IPS-NIHi11 (cell line): ENCODE measurements around the gene BABAM1.
A peak's percentile ranks its signal among the peaks of the same experiment; 100 is the strongest.
"Not testable (repeated sequence)": the region's sequence is repeated elsewhere in the genome, so short reads cannot be mapped to it uniquely, and the experiment has no call there.

Experiments
- DNase-seq: peaks from one replicate; pipeline ENCODE4 v3.0.0; 2012; ENCODE audit warnings: mixed read lengths, low spot score

BABAM1 gene

DNA sequence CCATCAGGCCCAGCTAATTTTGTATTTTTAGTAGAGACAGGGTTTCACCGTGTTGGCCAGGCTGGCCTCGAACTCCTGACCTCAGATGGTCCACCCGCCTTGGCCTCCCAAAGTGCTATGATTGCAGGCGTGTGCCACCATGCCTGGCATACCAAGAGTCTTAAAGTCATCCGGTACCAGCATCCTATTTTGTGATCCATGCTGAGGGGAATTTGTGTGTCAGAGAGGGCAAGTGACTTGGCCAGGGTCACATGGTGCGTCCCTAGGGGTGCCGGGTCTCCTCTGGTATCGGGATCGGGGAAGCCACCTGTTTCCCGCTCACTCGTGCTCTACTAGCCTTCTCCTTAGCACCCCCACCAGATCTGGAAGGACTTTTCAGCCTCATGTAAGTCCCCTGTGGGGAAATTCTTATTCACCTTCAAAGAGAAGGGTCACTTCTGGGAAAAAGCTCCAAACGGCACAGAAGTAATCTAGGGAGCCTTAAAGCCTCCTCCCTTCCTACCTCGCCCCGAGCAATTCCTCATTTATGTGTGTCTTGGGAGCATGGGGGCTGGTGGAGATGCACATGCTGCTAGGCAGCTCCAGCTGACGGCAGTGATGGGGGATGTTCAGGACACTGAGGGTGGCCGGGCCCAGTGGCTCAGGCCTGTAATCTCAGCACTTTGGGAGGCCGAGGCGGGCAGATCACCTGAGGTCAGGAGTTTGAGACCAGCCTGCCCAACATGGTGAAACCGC is 8.4 kb downstream of the BABAM1 start:
- no peak for DNase-seq

DNA sequence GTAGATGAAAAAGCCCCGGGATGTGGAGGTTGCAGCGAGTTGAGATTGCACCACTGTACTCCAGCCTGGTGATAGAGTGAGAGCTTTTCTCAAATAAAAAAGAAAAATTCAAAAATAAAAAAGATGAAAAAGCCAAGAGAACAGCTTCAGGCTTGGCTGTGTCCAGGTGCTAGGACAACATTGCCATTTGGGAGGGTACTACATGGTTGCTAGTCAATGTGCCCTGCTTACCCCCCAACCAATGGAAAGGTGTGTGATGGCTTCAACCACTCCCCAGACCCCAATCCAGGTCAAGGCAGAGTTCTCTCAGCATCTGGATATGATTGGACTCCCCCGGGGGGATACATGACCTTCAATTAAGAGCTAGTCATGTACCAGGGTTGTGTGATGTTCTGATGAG is 12.2 kb downstream of the BABAM1 start:
- no peak for DNase-seq

DNA sequence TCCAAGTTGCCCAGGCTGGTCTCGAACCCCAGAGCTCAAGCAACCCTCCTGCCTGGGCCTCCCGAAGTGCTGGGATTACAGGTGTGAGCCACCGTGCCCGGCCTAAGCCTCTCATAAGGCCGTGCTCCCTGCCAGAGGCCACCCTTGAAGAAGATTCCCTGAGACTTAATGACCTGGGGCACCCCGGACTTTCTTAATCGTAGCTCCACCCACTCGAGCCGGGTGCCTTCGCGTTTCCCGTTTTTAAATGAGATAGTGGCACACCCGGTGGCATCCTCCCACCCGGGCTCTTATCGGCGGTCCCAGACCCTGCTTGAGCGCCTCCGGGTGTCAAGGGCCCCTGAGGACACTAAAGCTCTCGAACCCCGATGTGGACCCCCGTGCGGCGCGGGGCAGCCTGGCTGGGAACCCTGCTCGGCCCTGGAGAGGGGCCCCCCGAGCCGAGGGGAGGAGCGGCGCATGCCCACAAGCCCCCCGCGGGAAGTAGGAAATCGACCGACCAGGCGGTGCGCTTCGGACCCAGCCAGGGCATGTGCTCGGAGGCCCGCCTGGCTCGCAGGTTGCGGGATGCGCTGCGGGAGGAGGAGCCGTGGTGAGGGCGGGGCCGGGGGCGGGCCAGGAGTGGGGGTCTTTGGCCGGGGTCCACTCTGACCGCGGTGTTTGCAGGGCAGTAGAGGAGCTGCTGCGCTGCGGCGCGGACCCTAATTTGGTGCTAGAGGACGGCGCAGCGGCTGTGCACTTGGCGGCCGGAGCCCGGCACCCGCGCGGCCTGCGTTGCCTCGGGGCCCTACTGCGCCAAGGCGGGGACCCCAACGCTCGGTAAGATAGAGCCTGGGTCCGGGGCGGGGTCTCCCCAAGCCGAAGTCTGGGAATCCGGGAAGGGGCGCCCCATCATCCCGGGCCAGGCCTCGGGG is 14.4 kb downstream of the BABAM1 start, which contains the start of gene ANKLE1:
TSS of gene ANKLE1 (plus strand) at position 511 of the 914 bp plus-strand sequence. CDS start at position 531, 20 bp downstream.
- peak; percentile 84 for DNase-seq

DNA sequence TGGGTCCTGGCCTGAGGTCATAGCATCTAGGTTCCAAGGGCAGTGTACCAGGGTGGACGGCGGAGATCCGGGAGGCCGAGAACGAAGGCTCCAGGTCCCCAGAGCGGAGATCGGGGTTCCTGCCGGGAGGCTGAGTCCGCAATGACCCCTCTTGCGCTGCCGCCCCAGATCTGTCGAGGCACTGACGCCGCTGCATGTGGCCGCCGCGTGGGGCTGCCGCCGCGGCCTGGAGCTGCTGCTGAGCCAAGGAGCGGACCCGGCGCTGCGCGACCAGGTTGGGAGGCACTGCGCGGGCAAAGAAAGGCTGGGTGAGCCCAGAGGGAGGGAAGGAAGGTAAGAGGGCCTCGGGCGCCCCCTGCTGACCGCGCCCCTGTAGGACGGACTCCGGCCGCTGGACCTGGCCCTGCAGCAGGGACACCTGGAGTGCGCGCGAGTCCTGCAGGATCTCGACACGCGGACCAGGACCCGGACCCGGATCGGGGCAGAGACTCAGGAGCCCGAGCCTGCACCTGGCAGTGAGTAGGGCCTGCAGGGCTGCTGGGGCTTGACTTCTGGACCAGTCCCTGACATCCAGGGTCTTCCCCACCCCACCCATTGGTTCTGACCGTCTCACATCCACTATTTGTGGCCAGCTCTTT is 15.4 kb downstream of the BABAM1 start:
- DNase-seq = peak; percentile 94

DNA sequence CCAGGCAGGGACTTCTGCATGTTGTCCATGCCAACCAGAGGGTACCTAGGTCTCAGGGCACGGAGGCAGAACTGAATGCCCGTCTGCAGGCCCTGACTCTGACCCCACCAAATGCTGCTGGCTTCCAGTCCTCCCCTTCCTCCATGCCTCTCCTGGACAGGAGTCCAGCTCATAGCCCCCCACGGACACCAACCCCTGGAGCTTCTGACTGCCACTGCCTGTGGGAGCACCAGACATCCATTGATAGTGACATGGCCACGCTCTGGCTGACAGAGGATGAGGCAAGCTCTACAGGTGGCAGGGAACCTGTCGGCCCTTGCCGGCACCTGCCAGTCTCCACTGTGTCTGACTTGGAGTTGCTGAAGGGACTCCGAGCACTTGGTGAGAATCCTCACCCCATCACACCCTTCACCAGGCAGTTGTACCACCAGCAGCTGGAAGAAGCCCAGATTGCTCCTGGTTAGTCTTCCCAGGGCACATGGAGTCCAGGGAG is 16.3 kb downstream of the BABAM1 start:
- DNase-seq = no peak

DNA sequence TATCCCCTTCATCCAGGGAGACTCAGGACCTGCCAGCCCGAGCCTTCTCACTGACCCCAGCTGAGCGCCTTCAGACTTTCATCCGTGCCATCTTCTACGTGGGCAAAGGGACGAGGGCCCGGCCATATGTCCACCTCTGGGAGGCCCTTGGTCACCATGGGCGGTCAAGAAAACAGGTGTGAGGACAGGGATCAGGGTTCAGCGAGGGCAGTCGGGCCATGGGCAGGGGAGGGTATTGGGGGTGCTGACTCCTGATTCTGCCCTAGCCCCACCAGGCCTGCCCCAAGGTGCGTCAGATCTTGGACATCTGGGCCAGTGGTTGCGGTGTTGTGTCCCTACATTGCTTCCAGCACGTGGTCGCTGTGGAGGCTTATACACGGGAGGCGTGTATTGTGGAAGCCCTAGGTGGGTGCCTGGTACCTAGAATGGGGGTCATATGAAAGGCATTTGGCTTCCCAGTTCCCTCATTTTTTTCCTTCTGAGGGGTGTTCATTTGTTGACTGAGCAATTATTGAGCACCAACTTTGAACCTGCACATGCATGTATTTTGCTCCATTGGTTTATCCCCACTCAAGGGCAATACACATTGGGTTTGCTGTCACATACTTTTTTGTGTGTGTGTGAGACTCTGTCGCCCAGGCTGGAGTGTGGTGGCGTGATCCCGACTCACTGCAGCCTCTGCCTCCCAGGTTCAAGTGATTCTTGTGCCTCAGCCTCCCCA is 18.3 kb downstream of the BABAM1 start:
- DNase-seq = no peak

DNA sequence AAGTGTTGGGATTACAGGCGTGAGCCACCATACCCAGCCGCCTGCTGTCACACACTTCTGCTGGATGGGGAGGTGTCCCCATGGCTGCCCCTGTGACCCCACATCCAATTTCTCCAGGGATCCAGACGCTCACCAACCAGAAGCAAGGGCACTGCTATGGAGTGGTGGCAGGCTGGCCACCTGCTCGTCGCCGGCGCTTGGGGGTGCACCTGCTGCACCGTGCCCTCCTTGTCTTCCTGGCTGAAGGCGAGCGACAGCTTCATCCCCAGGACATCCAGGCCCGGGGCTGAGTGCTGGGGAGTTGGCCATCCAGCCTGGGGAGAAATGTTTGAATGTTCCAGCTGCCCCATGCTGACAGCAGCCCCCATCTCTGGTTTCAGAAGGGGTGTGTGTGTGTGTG is 19.0 kb downstream of the BABAM1 start:
- no peak for DNase-seq

DNA sequence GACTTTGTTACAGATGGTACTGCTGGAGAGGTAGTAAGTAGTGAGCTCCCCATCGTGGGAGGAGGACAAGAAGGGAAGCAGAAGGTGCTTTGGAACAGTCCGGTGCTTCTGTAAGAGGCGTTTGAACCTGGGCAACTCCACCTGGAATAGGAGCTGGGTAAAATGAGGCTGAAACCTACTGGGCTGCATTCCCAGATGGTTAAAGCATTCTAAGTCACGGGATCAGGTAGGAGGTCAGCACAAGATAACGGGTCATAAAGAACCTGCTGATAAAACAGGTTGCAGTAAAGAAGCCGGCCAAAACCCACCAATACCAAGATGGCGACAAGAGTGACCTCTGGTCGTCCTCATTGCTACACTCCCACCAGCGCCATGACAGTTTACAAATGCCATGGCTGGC is 19.5 kb downstream of the BABAM1 start:
- DNase-seq = no peak

DNA sequence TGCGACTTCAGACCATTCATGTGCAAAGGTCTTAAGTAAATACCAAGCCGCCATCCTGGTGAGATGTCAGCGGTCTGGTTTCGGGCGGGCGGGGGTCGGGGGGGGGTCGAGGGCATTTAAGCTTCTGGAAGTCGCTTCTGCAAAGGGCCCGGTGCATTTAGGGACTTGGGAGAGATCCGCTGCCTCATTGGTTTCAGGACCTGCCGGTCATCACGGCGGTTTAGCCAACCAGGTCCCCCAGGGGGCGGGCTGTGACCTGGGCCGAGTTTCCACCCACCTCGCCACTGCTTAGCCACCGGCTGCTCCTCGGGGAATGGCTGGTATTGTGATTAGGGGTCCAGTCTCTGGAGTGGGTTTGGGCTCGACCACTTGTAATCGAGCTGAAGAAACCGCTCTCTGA is 22.2 kb downstream of the BABAM1 start:
- peak; percentile 91 for DNase-seq

DNA sequence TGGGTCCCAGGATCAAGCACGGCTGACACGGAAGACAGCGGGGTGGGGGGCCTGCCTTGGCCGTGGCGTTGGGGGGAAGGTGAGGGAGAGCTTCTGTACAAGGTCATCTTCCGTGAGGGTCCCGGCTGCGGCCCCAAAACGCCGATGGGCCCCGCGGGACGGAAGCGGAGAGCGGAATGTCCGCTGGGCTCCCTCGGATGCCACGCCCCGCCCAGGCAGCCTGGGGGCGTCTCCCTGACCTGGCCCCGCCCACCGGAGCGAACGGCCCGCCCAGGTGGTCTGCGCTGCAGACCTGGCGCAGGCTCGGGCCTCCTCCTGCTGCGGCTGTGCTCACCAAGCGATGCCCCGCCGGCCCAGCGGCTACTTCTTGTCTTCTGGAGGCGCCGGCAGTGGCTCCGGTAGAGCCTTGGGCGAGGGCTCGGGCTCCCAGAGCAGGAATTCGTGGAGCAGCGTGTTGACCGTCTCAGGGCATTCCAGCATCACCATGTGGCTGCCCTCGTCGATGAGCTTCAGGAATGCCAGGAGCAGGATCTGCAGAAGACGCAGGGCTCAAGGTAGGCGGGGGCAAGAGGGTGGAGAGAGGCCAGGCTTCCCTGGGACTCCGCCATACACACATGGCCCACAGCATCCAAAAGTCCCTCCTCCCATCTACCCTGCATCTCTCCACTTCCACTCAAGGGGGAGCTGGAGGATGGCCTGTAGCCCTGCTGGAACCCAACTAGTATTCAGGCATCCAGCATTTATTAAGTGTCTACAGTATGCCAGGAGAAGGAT is 25.2 kb downstream of the BABAM1 start:
- DNase-seq = peak; percentile 97

DNA sequence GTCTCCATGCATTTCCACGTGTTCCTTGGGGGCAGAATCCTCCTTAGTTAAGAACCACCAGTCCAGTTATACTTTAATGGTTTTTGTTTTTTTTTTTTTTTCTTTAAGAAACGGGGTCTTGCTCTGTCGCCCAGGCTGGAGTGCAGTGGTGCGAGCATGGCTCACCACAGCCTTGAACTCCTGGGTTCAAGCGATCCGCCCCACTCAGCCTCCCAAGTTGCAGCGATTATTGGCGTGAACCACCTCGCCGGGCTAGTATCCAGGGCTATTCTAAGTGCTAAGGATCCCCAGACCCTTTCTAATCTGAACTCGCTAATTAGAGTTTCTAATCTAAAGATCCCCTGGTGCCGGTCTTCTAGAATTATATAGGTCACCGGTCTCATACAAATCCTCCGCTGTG is 26.4 kb downstream of the BABAM1 start:
- DNase-seq = no peak

DNA sequence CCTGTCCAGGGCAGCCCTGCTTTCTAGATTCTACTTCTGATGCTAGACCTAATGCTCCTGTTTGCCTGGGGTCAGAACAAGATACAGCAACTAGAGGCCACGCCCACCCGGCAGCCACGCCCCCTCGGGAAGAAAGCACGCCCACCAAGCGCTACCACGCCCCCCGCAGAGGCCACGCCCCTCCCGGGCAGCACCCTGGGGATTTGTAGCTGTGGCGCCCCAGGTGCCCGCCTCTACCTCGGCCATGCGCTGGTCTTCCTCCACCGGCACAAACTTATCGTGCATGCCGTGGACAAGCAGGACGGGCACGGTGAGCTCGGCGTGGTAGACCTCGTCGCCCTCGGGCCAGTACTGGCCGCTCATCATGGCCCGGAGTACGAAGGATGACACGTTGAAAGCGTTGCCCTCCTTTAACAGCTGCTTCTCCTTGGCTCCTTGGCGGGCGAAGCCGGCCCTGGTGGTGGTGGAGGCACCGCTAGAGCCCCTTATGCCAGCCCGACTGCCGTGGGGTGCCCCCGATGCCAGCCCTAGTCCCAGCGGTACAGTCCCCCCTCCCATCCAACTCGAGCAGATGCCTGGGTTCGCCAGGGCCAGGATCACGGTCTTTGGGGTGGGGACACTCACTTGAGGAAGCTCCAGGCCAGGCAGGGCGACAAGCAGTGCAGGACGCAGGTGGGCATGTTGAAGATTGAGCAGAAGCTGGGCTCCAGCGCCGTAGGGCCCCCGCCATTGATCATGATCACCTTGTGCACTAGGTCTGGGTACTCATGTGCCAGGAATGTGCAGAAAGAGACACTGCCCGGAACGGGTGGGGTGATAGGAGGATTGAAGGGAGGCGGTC is 27.0 kb downstream of the BABAM1 start:
- peak; percentile 91 for DNase-seq

DNA sequence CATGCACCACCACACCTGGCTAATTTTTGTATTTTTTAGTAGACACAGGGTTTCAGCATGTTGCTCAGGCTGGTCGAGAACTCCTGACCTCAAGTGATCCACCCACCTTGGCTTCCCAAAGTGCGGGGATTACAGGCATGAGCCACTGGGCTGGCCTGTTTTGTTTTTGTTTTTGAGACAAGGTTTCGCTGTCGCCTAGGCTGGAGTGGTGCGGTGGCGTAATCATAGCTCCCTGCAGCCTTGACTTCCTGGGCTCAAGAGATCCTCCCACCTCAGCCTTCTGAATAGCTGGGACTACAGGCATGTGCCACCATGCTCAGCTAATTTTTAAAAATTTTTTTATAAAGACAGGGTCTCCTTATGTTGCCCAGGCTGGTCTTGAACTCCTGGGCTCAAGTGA is 28.3 kb downstream of the BABAM1 start:
- DNase-seq = not testable (repeated sequence)

DNA sequence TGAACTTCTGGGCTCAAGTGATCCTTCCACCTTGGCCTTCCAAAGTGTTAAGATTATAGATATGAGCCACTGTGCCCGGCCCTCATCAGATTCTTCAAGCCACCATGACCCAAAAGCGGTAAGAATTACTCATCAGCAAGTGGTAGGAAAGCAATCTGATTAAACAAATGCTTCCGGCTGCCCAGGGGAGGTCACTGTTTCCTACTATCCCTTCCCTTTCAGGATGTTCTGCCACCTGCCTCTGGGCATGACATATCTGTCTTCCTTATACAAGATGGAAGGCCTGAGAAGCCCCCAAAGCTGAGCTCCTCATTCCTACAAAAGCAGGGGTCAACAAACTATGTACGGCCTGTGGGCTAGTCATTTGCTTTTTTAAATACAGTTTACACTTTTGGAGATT is 29.0 kb downstream of the BABAM1 start:
- DNase-seq = no peak

DNA sequence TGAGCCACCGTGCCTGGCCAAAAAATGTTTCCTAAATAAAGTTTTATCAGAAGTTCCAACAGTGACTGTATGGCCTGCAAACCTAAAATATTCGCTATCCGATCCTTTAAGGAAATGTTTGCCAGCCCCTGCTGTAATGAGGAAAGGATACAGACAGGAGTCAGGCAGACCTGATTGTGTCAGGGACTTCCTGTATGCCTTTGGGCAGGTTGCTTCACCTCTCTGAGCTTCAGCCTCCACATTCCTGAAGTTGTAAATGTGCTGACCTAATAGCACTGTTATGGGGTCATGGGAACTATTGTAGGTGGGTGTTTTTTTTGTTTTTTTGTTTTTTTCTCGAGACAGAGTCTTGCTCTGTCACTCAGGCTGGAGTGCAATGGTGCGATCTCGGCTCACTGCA is 29.7 kb downstream of the BABAM1 start:
- DNase-seq = no peak

DNA sequence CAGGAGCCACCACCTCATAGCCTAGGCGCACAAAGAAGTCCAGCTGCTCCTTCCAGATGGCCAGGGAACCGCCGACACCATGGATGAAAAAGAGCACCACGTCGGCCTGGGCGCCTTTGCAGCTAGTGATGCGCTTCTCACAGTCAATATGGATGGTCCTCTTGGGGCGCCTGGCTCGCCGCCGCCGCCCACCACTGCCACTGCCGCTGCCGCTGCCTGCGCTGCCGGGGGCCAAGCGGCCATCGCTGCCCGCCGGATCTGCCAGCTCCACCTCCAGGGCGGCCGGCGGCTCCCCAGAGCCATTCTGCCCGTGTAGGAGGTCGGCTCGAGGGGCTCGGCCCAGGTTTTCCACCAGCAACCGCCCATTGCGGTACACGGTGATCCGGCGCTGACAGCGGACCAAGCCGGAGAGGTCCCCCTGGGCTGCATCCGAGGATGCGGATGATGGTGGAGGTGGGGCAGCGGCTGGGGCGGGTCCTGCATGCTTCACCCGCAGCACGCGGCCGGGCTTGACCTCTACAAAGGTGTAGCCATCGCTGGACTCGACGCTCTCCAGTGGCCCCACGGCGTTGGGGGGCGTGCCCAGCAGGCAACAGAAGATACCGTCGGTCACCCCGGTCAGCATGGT is 33.9 kb downstream of the BABAM1 start:
- no peak for DNase-seq

DNA sequence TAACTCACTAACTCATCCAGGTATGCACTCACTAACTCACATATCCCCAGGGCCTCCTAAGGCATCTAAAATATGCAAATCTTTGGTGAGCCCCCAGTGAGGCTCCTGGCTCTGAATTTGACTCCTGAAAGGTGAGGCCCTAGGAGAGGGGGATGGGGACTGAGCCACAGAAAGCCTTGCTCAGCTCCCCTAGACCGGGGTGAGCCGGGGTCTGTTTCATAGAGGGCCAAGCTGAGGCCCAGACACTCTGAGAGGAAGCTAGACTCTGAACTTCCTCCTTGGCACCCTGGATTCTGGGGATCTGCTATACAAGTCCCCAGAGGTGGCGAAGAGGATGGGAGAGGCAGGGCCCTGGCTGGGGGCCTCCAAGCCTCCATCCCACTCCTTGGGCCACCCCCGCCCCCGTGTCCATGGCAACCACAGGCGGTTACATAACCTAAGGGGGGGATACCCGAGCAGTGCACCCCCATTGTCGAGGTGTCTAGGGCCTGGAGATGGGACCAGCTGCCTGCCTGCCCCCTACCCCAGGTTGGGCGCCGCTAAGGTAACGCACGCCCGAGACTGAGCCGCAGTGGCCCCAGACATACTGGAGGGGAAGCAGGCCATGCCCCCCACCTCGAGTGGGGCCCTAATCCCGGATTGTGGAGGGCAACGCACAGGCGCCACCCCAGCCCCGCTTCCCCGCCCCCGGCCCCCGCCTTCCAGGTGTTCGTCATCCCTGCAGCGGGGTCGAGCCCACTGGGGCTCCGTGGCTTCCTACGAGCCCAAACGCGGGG is 35.3 kb downstream of the BABAM1 start:
- no peak for DNase-seq

DNA sequence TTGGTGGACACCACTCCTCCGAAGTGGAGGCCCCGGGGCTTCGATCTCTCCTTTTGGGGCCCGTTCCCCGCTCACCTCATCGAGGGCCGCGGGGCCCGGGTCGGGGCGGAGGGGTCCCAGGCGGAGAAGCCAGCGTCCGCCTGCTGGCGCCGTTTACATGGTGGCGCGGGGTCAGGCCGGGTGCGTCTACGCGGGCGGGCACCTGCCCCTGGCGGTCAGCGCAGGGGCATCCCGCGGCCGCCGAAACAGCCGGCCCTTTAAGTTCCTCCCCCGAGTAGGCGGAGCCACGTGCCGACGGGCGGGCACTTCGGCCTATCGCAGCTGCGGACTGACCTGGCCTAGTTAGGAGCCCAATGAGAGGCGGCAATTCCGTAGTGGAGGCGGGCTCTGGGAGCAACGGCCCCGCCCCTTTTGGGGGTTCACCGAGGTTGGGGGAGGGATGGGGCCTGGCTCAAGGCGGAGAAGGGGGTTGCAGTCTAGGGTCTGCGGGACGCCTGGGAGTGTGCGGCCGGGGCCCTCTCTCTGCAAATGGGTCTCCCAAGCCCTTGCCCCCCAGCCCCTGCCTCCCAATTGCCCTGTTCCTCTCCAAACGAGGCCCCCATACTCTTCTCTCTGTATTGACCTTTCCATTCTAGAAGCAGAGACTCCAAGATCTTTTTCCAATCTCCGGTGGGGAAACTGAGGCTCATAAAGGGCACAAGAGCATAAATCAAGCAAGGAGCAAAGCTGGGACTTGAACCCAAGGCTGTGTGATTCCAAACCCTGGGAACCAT is 36.1 kb downstream of the BABAM1 start, which contains the start of gene ABHD8:
TSS of gene ABHD8 (minus strand) at position 259 of the 773 bp plus-strand sequence. CDS start 1,809 bp downstream, outside the sequence.
- DNase-seq = peak; percentile 89
